OCI-LY3 (cell line): Measurements from ENCODE around the gene C9orf72.
"Not testable (repeated sequence)": the region's sequence is repeated elsewhere in the genome, so short reads cannot be mapped to it uniquely, and the experiment has no call there.

Experiments
- CTCF ChIP-seq: fragments of 200-600, 300-600 bp; sonication (generic); IDR thresholded peaks from 2 replicates; pipeline ENCODE4 v1.5.1; 2014; ENCODE audit warnings: antibody characterized with exemption, low read length, low read depth
- EZH2phosphoT487 ChIP-seq: fragments of 200-600 bp; shearing (Covaris generic); IDR thresholded peaks from 2 replicates; pipeline ENCODE4 v1.6.1; 2018; ENCODE audit warnings: antibody characterized with exemption, mixed run types, low read depth

DNA sequence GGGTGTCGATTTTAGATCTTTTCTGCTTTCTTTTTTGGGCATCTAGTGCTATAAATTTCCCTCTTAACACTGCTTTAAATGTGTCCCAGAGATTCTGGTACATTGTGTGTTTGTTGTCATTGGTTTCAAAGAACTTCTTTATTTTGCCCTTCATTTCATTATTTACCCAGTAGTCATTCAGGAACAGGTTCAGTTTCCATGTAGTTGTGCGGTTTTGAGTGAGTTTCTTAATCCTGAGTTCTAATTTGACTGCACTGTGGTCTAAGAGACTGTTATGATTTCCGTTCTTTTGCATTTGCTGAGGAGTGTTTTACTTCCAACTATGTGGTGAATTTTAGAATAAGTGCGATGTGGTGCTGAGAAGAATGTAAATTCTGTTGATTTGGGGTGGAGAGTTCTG, 38.8 kb upstream of the C9orf72 start:
- TF ChIP-seq CTCF, EZH2phosphoT487: not testable (repeated sequence)
